Endometrial microvascular endothelial cells (primary cell): ENCODE measurements around the gene CPB2. TPM values are rescaled to one million over a fixed set of nuclear protein-coding genes. Genes with fewer than 3 reads are reported as not detected.

Experiments
- in situ Hi-C: cut with HindIII; loops from 2 replicates; pipeline ENCODE4 v1.10.0; 2017; ENCODE audit warnings: low sequenced_read_pairs, low pct_unique_long_range_greater_than_20kb; ENCODE audit errors: inconsistent ontology term
- total RNA-seq: library from RNA; depleted of rRNA; stranded (reverse); fragments of >200 nt; gene quantifications from one replicate; pipeline ENCODE4 v1.2.3, GENCODE V29; 2015; ENCODE audit errors: inconsistent ontology term

Gene CPB2
- total RNA-seq, 1 donor from 2014 or later, result not detected

- in situ Hi-C loops, result no loop called here
Observed at GRCh38 chr13:46101484-46102254, 3.2 kb downstream of the CPB2 start.

- in situ Hi-C loops, result no loop called here
Observed at GRCh38 chr13:46101002-46101401, 3.8 kb downstream of the CPB2 start.

GRCh38 chr13:46100191-46100815 lies 4.5 kb downstream of the CPB2 start:
- in situ Hi-C loops, result no loop called here

GRCh38 chr13:46097663-46098062 lies 7.2 kb downstream of the CPB2 start:
- in situ Hi-C loops, result no loop called here

GRCh38 chr13:46097015-46097414 lies 7.8 kb downstream of the CPB2 start:
- in situ Hi-C loops, result no loop called here

- in situ Hi-C loops, result no loop called here
Observed at GRCh38 chr13:46094478-46094877, 10.4 kb downstream of the CPB2 start.

GRCh38 chr13:46088821-46089562 lies 15.8 kb downstream of the CPB2 start:
- in situ Hi-C loops, result no loop called here

GRCh38 chr13:46087481-46087880 lies 17.4 kb downstream of the CPB2 start:
- in situ Hi-C loops, result no loop called here

GRCh38 chr13:46086985-46087384 lies 17.8 kb downstream of the CPB2 start:
- in situ Hi-C loops, result no loop called here

GRCh38 chr13:46086421-46086922 lies 18.4 kb downstream of the CPB2 start:
- in situ Hi-C loops, result no loop called here

GRCh38 chr13:46085737-46086136 lies 19.1 kb downstream of the CPB2 start:
- in situ Hi-C loops, result no loop called here

- in situ Hi-C loops, result no loop called here
Observed at GRCh38 chr13:46082324-46082723, 22.5 kb downstream of the CPB2 start.

- in situ Hi-C loops, result no loop called here
Observed at GRCh38 chr13:46079770-46080169, 25.1 kb downstream of the CPB2 start.

GRCh38 chr13:46077265-46077664 lies 27.6 kb downstream of the CPB2 start:
- in situ Hi-C loops, result no loop called here

- in situ Hi-C loops, result no loop called here
Observed at GRCh38 chr13:46076827-46077226, 28.0 kb downstream of the CPB2 start.

- in situ Hi-C loops, result no loop called here
Observed at GRCh38 chr13:46075811-46076210, 29.0 kb downstream of the CPB2 start.

- in situ Hi-C loops, result no loop called here
Observed at GRCh38 chr13:46071590-46072249, 33.1 kb downstream of the CPB2 start.

- in situ Hi-C loops, result no loop called here
Observed at GRCh38 chr13:46063292-46063691, 41.5 kb downstream of the CPB2 start.

- in situ Hi-C loops, result no loop called here
Observed at GRCh38 chr13:46062185-46062584, 42.6 kb downstream of the CPB2 start.
